Endodermal cell (in vitro differentiated cells): ENCODE results near the gene COX10. TPM values are rescaled to one million over a fixed set of nuclear protein-coding genes. Genes with fewer than 3 reads are reported as not detected.

Experiments
- DNase-seq: peaks from one replicate; pipeline ENCODE4 v3.0.0-alpha.2; 2017
- H3K27ac ChIP-seq: 2 replicates; pipeline ENCODE4 v1.5.1; 2013; ENCODE audit warnings: mild to moderate bottlenecking, low read depth, low read length, moderate library complexity
- H3K27me3 ChIP-seq: 2 replicates; pipeline ENCODE4 v1.6.1; 2013; ENCODE audit warnings: mild to moderate bottlenecking, low read length, moderate library complexity; ENCODE audit not compliant: insufficient read depth, control insufficient read depth, poor library complexity, severe bottlenecking
- H3K36me3 ChIP-seq: 2 replicates; pipeline ENCODE4 v1.7.0; 2013; ENCODE audit warnings: mild to moderate bottlenecking, low read length, moderate library complexity; ENCODE audit not compliant: control insufficient read depth, insufficient read depth
- H3K4me1 ChIP-seq: one replicate; pipeline ENCODE4 v1.7.0; 2013; ENCODE audit warnings: low read length; ENCODE audit not compliant: control insufficient read depth, insufficient read depth
- H3K4me3 ChIP-seq: 2 replicates; pipeline ENCODE4 v1.5.1; 2013; ENCODE audit warnings: mild to moderate bottlenecking, low read length, moderate library complexity
- H3K9ac ChIP-seq: 2 replicates; pipeline ENCODE4 v1.6.1; 2013; ENCODE audit warnings: mild to moderate bottlenecking, low read length, moderate library complexity; ENCODE audit not compliant: poor library complexity, severe bottlenecking; ENCODE audit errors: extremely low read depth
- H3K9me3 ChIP-seq: 2 replicates; pipeline ENCODE4 v1.6.1; 2013; ENCODE audit warnings: mild to moderate bottlenecking, low read length, moderate library complexity; ENCODE audit not compliant: control insufficient read depth
- H3K27ac Mint-ChIP-seq: 2 replicates; pipeline ENCODE4 v1.8.0; 2020; ENCODE audit warnings: mixed read lengths
- H3K27me3 Mint-ChIP-seq: 2 replicates; pipeline ENCODE4 v1.8.0; 2021; ENCODE audit warnings: mild to moderate bottlenecking, mixed read lengths; ENCODE audit not compliant: insufficient read depth
- H3K36me3 Mint-ChIP-seq: 2 replicates; pipeline ENCODE4 v1.8.0; 2020; ENCODE audit warnings: low read depth, mixed read lengths
- H3K4me1 Mint-ChIP-seq: 2 replicates; pipeline ENCODE4 v1.8.0; 2020; ENCODE audit warnings: mixed read lengths
- H3K4me3 Mint-ChIP-seq: 2 replicates; pipeline ENCODE4 v1.8.0; 2020; ENCODE audit warnings: mild to moderate bottlenecking, moderate library complexity, mixed read lengths
- H3K9me3 Mint-ChIP-seq: 2 replicates; pipeline ENCODE4 v1.8.0; 2020; ENCODE audit warnings: mild to moderate bottlenecking, mixed read lengths
- CTCF ChIP-seq: fragments of 200-600 bp; sonication (generic); conservative IDR thresholded peaks from 2 replicates; pipeline ENCODE4 v1.5.0; 2021; ENCODE audit warnings: antibody characterized with exemption, mild to moderate bottlenecking
- WGBS, 2 experiments: methylation state at CpG; one replicate each; pipeline versions ENCODE4 v1.1.5 to v1.1.7; 2013; ENCODE audit warnings: missing lambda C conversion rate in 2 of 2, mixed read lengths in 1 of 2; ENCODE audit not compliant: insufficient coverage in 1 of 2, insufficient read length in 1 of 2; 5-methylcytosine and 5-hydroxymethylcytosine counted together
- total RNA-seq, 2 donors: library from RNA; stranded (reverse); fragmentation: NEBNext Ultra II Directional in 1 of 2; extraction: Animal tissue kit (Norgen Biotek cat#: 25700) in 1 of 2; gene quantifications; 2 replicates in 1 of 2; 3 replicates in 1 of 2; pipeline ENCODE4 v1.2.1, GENCODE V29; 2021

COX10 gene
- total RNA-seq, 2 donors from 2014 or later: 15.0 to 15.4 TPM

- no peak for TF ChIP-seq CTCF
- WGBS, 2 experiments: 83 to 87% methylated on average over 3 to 4 of the region's 4 CpGs
- no peaks in the 10 kb centered on the region for H3K27me3 ChIP-seq
- Mint-ChIP-seq H3K36me3 (no peaks in the 10 kb centered on the region), H3K27ac (no peak overlapping the region), H3K4me1 (peaks cover 4% of the 10 kb centered on the region), H3K27me3 (no peaks in the 10 kb centered on the region), H3K4me3 (no peak overlapping the region), H3K9me3 (no peaks in the 10 kb centered on the region)
- H3K9me3 ChIP-seq: no peaks in the 10 kb centered on the region
- DNase-seq: no peak
- no peak overlapping the region for H3K27ac ChIP-seq
- H3K4me1 ChIP-seq: no peaks in the 10 kb centered on the region
- H3K36me3 ChIP-seq: no peaks in the 10 kb centered on the region
- no peak overlapping the region for H3K9ac ChIP-seq
- no peak overlapping the region for H3K4me3 ChIP-seq
Measured at GRCh38 chr17:14124854-14125253, 55.5 kb downstream of the COX10 start.

GRCh38 chr17:14125518-14126137, 56.3 kb downstream of the COX10 start:
- Histone ChIP-seq H3K36me3 (no peaks in the 10 kb centered on the region), H3K9me3 (no peaks in the 10 kb centered on the region), H3K27ac (no peak overlapping the region), H3K27me3 (no peaks in the 10 kb centered on the region), H3K9ac (no peak overlapping the region), H3K4me3 (no peak overlapping the region), H3K4me1 (no peaks in the 10 kb centered on the region)
- Mint-ChIP-seq H3K36me3 (no peaks in the 10 kb centered on the region), H3K27ac (no peak overlapping the region), H3K27me3 (no peaks in the 10 kb centered on the region), H3K9me3 (no peaks in the 10 kb centered on the region), H3K4me1 (peaks cover 4% of the 10 kb centered on the region), H3K4me3 (no peak overlapping the region)
- no peak for TF ChIP-seq CTCF
- no peak for DNase-seq
- 85 to 86% methylated on average over 2 to 5 of the region's 6 CpGs for WGBS, 2 experiments

GRCh38 chr17:14133104-14133503, 63.8 kb downstream of the COX10 start:
- Mint-ChIP-seq H3K27ac (no peak overlapping the region), H3K4me1 (peaks cover 4% of the 10 kb centered on the region), H3K4me3 (no peak overlapping the region), H3K36me3 (no peaks in the 10 kb centered on the region), H3K27me3 (no peaks in the 10 kb centered on the region), H3K9me3 (no peaks in the 10 kb centered on the region)
- Histone ChIP-seq H3K27ac (no peak overlapping the region), H3K9ac (no peak overlapping the region), H3K4me1 (no peaks in the 10 kb centered on the region), H3K9me3 (no peaks in the 10 kb centered on the region), H3K4me3 (no peak overlapping the region), H3K27me3 (no peaks in the 10 kb centered on the region), H3K36me3 (no peaks in the 10 kb centered on the region)
- no peak for TF ChIP-seq CTCF
- DNase-seq: no peak
